ENCODE measurements around the gene SCCPDH.
"Not testable (repeated sequence)": the region's sequence is repeated elsewhere in the genome, so short reads cannot be mapped to it uniquely, and the experiment has no call there.

The SCCPDH gene

GRCh38 chr1:246719361-246719760, 4.8 kb upstream of the SCCPDH start:
- H3K27me3 ChIP-seq (ENCODE audit: low read depth); H3K4me3 ChIP-seq; DNase-seq (ENCODE audit: low spot score in 2 of 2); H3K9me3 ChIP-seq; H3K4me1 ChIP-seq; H3K36me3 ChIP-seq (replicated peaks); in situ Hi-C loops (cut with MboI; ENCODE audit: low sequenced_read_pairs): not testable (repeated sequence)

GRCh38 chr1:246720814-246721213, 3.4 kb upstream of the SCCPDH start:
- H3K4me3 ChIP-seq; in situ Hi-C loops (cut with MboI; ENCODE audit: low sequenced_read_pairs); H3K36me3 ChIP-seq (replicated peaks); H3K9me3 ChIP-seq; H3K27me3 ChIP-seq (ENCODE audit: low read depth); DNase-seq (ENCODE audit: low spot score in 2 of 2): not testable (repeated sequence)
- H3K4me1 ChIP-seq = peaks cover 11% of the 10 kb centered on the region; the same call in 1 of the 2 replicates

- in situ Hi-C loops (cut with MboI; ENCODE audit: low sequenced_read_pairs) = no loop called here
- no peak for DNase-seq (ENCODE audit: low spot score in 2 of 2)
- peaks cover 11% of the 10 kb centered on the region; the same call in 1 of the 2 replicates for H3K4me1 ChIP-seq
- no peaks in the 10 kb centered on the region; the same call in 1 of the 2 replicates for H3K9me3 ChIP-seq
- no peak overlapping the region for H3K4me3 ChIP-seq
- H3K27me3 ChIP-seq (ENCODE audit: low read depth) = no peaks in the 10 kb centered on the region
- H3K36me3 ChIP-seq (replicated peaks) = peaks cover 9% of the 10 kb centered on the region
Observed at GRCh38 chr1:246722720-246723119, 1.5 kb upstream of the SCCPDH start.

- Histone ChIP-seq H3K4me3 (peak overlapping the region; percentile 60), H3K27me3 (ENCODE audit: low read depth) (no peaks in the 10 kb centered on the region), H3K36me3 (replicated peaks) (peaks cover 16% of the 10 kb centered on the region), H3K4me1 (peaks cover 11% of the 10 kb centered on the region; the same call in 1 of the 2 replicates), H3K9me3 (peaks cover 4% of the 10 kb centered on the region)
- DNase-seq (ENCODE audit: low spot score in 2 of 2) = peak; percentile 40 to 52
- in situ Hi-C loops (cut with MboI; ENCODE audit: low sequenced_read_pairs) = no loop called here
Observed at GRCh38 chr1:246724731-246725095, 504 bp downstream of the SCCPDH start.

- H3K4me1 ChIP-seq = peaks cover 11% of the 10 kb centered on the region; the same call in 1 of the 2 replicates
- H3K27me3 ChIP-seq (ENCODE audit: low read depth) = no peaks in the 10 kb centered on the region
- no peak for DNase-seq (ENCODE audit: low spot score in 2 of 2)
- in situ Hi-C loops (cut with MboI; ENCODE audit: low sequenced_read_pairs) = no loop called here
- peaks cover 4% of the 10 kb centered on the region for H3K9me3 ChIP-seq
- peaks cover 19% of the 10 kb centered on the region for H3K36me3 ChIP-seq (replicated peaks)
- peak overlapping the region; percentile 60 for H3K4me3 ChIP-seq
Observed at GRCh38 chr1:246725191-246725590, 982 bp downstream of the SCCPDH start.

GRCh38 chr1:246726255-246726679, 2.1 kb downstream of the SCCPDH start:
- H3K36me3 ChIP-seq (replicated peaks) = peaks cover 24% of the 10 kb centered on the region

GRCh38 chr1:246726881-246727280, 2.7 kb downstream of the SCCPDH start:
- H3K27me3 ChIP-seq (ENCODE audit: low read depth) = no peaks in the 10 kb centered on the region
- DNase-seq (ENCODE audit: low spot score in 2 of 2) = no peak
- peaks cover 11% of the 10 kb centered on the region; the same call in 1 of the 2 replicates for H3K4me1 ChIP-seq
- H3K9me3 ChIP-seq = peaks cover 4% of the 10 kb centered on the region
- peaks cover 24% of the 10 kb centered on the region for H3K36me3 ChIP-seq (replicated peaks)
- in situ Hi-C loops (cut with MboI; ENCODE audit: low sequenced_read_pairs) = no loop called here
- H3K4me3 ChIP-seq = no peak overlapping the region

More at GRCh38 chr1:246726255-246726679, 2.1 kb downstream of the SCCPDH start:
- in situ Hi-C loops (cut with MboI; ENCODE audit: low sequenced_read_pairs) = no loop called here
- Histone ChIP-seq H3K9me3 (peaks cover 4% of the 10 kb centered on the region), H3K4me3 (no peak overlapping the region), H3K4me1 (peaks cover 11% of the 10 kb centered on the region; the same call in 1 of the 2 replicates), H3K27me3 (ENCODE audit: low read depth) (no peaks in the 10 kb centered on the region)
- DNase-seq (ENCODE audit: low spot score in 2 of 2) = no peak

- DNase-seq (ENCODE audit: low spot score in 2 of 2) = no peak
- in situ Hi-C loops (cut with MboI; ENCODE audit: low sequenced_read_pairs) = no loop called here
- Histone ChIP-seq H3K27me3 (ENCODE audit: low read depth) (no peaks in the 10 kb centered on the region), H3K4me3 (no peak overlapping the region), H3K9me3 (peaks cover 4% of the 10 kb centered on the region), H3K4me1 (peaks cover 11% of the 10 kb centered on the region; the same call in 1 of the 2 replicates), H3K36me3 (replicated peaks) (peaks cover 24% of the 10 kb centered on the region)
Observed at GRCh38 chr1:246727594-246727993, 3.4 kb downstream of the SCCPDH start.

GRCh38 chr1:246728311-246728710, 4.1 kb downstream of the SCCPDH start:
- Histone ChIP-seq H3K9me3 (peaks cover 4% of the 10 kb centered on the region), H3K4me1 (peaks cover 11% of the 10 kb centered on the region; the same call in 1 of the 2 replicates), H3K4me3 (no peak overlapping the region), H3K36me3 (replicated peaks) (peaks cover 27% of the 10 kb centered on the region), H3K27me3 (ENCODE audit: low read depth) (no peaks in the 10 kb centered on the region)
- no peak for DNase-seq (ENCODE audit: low spot score in 2 of 2)
- in situ Hi-C loops (cut with MboI; ENCODE audit: low sequenced_read_pairs) = no loop called here

- H3K4me3 ChIP-seq; H3K27me3 ChIP-seq (ENCODE audit: low read depth); H3K4me1 ChIP-seq; in situ Hi-C loops (cut with MboI; ENCODE audit: low sequenced_read_pairs); DNase-seq (ENCODE audit: low spot score in 2 of 2); H3K9me3 ChIP-seq: not testable (repeated sequence)
- peaks cover 27% of the 10 kb centered on the region for H3K36me3 ChIP-seq (replicated peaks)
Observed at GRCh38 chr1:246729040-246729439, 4.8 kb downstream of the SCCPDH start.

GRCh38 chr1:246730839-246731238, 6.6 kb downstream of the SCCPDH start:
- no peak for DNase-seq (ENCODE audit: low spot score in 2 of 2)
- H3K27me3 ChIP-seq (ENCODE audit: low read depth) = no peaks in the 10 kb centered on the region
- H3K9me3 ChIP-seq = peaks cover 4% of the 10 kb centered on the region
- no peaks in the 10 kb centered on the region for H3K4me1 ChIP-seq
- no peak overlapping the region for H3K4me3 ChIP-seq
- in situ Hi-C loops (cut with MboI; ENCODE audit: low sequenced_read_pairs) = no loop called here
- H3K36me3 ChIP-seq (replicated peaks) = peaks cover 32% of the 10 kb centered on the region

- in situ Hi-C loops (cut with MboI; ENCODE audit: low sequenced_read_pairs); H3K9me3 ChIP-seq; DNase-seq (ENCODE audit: low spot score in 2 of 2); H3K27me3 ChIP-seq (ENCODE audit: low read depth); H3K4me1 ChIP-seq; H3K4me3 ChIP-seq: not testable (repeated sequence)
- H3K36me3 ChIP-seq (replicated peaks) = peaks cover 37% of the 10 kb centered on the region
Observed at GRCh38 chr1:246731873-246732272, 7.7 kb downstream of the SCCPDH start.

- H3K9me3 ChIP-seq = peaks cover 3% of the 10 kb centered on the region
- peaks cover 25% of the 10 kb centered on the region for H3K36me3 ChIP-seq (replicated peaks)
- H3K4me1 ChIP-seq = no peaks in the 10 kb centered on the region
- no peaks in the 10 kb centered on the region for H3K27me3 ChIP-seq (ENCODE audit: low read depth)
- in situ Hi-C loops (cut with MboI; ENCODE audit: low sequenced_read_pairs) = no loop called here
- H3K4me3 ChIP-seq = no peak overlapping the region
- no peak for DNase-seq (ENCODE audit: low spot score in 2 of 2)
Observed at GRCh38 chr1:246733704-246734103, 9.5 kb downstream of the SCCPDH start.

- peaks cover 25% of the 10 kb centered on the region for H3K36me3 ChIP-seq (replicated peaks)
- in situ Hi-C loops (cut with MboI; ENCODE audit: low sequenced_read_pairs) = no loop called here
- DNase-seq (ENCODE audit: low spot score in 2 of 2) = no peak
- H3K27me3 ChIP-seq (ENCODE audit: low read depth) = no peaks in the 10 kb centered on the region
- H3K4me3 ChIP-seq = no peak overlapping the region
- H3K4me1 ChIP-seq = no peaks in the 10 kb centered on the region
- H3K9me3 ChIP-seq = no peaks in the 10 kb centered on the region
Observed at GRCh38 chr1:246734866-246735265, 10.7 kb downstream of the SCCPDH start.

GRCh38 chr1:246735735-246736134, 11.5 kb downstream of the SCCPDH start:
- Histone ChIP-seq H3K36me3 (replicated peaks) (peaks cover 17% of the 10 kb centered on the region), H3K4me3 (no peak overlapping the region), H3K9me3 (no peaks in the 10 kb centered on the region), H3K27me3 (ENCODE audit: low read depth) (no peaks in the 10 kb centered on the region), H3K4me1 (no peaks in the 10 kb centered on the region)
- no peak for DNase-seq (ENCODE audit: low spot score in 2 of 2)
- in situ Hi-C loops (cut with MboI; ENCODE audit: low sequenced_read_pairs) = no loop called here

All from HAP-1 (cell line).